Osteocyte (in vitro differentiated cells): ENCODE data around the gene MAMDC2. TPM values are rescaled to one million over a fixed set of nuclear protein-coding genes. Genes with fewer than 3 reads are reported as not detected.

Experiments
- DNase-seq: peaks from one replicate; pipeline ENCODE4 v3.0.0; 2021; ENCODE audit warnings: mixed read lengths; ENCODE audit not compliant: unreplicated experiment; ENCODE audit errors: extremely low spot score
- H3K27ac Mint-ChIP-seq: one replicate; pipeline ENCODE4 v1.8.0; 2021; ENCODE audit warnings: mild to moderate bottlenecking, mixed read lengths; ENCODE audit not compliant: unreplicated experiment
- H3K27me3 Mint-ChIP-seq: one replicate; pipeline ENCODE4 v1.8.0; 2021; ENCODE audit warnings: mixed read lengths; ENCODE audit not compliant: unreplicated experiment
- H3K36me3 Mint-ChIP-seq: one replicate; pipeline ENCODE4 v1.8.0; 2021; ENCODE audit warnings: mixed read lengths; ENCODE audit not compliant: unreplicated experiment
- H3K4me1 Mint-ChIP-seq: one replicate; pipeline ENCODE4 v1.8.0; 2021; ENCODE audit warnings: mixed read lengths; ENCODE audit not compliant: unreplicated experiment
- H3K4me3 Mint-ChIP-seq: one replicate; pipeline ENCODE4 v1.8.0; 2021; ENCODE audit warnings: mild to moderate bottlenecking, moderate library complexity, mixed read lengths; ENCODE audit not compliant: unreplicated experiment
- H3K9me3 Mint-ChIP-seq: one replicate; pipeline ENCODE4 v1.8.0; 2021; ENCODE audit warnings: mixed read lengths; ENCODE audit not compliant: unreplicated experiment
- CTCF ChIP-seq: fragments of 200-600 bp; sonication (generic); IDR thresholded peaks from 2 replicates; pipeline ENCODE4 v1.5.0; 2021; ENCODE audit warnings: antibody characterized with exemption, mild to moderate bottlenecking, moderate library complexity
- total RNA-seq: library from RNA; stranded (reverse); gene quantifications from 2 replicates; pipeline ENCODE4 v1.2.1, GENCODE V29; 2021

MAMDC2 gene
- total RNA-seq, 1 donor from 2014 or later: 11.3 TPM

- H3K4me3 Mint-ChIP-seq: no peak overlapping the region
- H3K36me3 Mint-ChIP-seq: peaks cover 28% of the 10 kb centered on the region
- H3K9me3 Mint-ChIP-seq: no peaks in the 10 kb centered on the region
- H3K27ac Mint-ChIP-seq: no peak overlapping the region
- peaks cover 1% of the 10 kb centered on the region for H3K4me1 Mint-ChIP-seq
- DNase-seq: no peak
- TF ChIP-seq CTCF: no peak
- no peaks in the 10 kb centered on the region for H3K27me3 Mint-ChIP-seq
These were observed 100.5 kb downstream of the MAMDC2 start for GRCh38 chr9:70144131-70144503.

GRCh38 chr9:70145981-70146380 lies 102.3 kb downstream of the MAMDC2 start:
- Mint-ChIP-seq H3K4me3 (no peak overlapping the region), H3K27me3 (no peaks in the 10 kb centered on the region), H3K9me3 (no peaks in the 10 kb centered on the region), H3K4me1 (peaks cover 1% of the 10 kb centered on the region), H3K36me3 (peaks cover 22% of the 10 kb centered on the region), H3K27ac (no peak overlapping the region)
- TF ChIP-seq CTCF: no peak
- no peak for DNase-seq

- Mint-ChIP-seq H3K36me3 (peaks cover 16% of the 10 kb centered on the region), H3K27me3 (no peaks in the 10 kb centered on the region), H3K9me3 (no peaks in the 10 kb centered on the region), H3K27ac (no peak overlapping the region), H3K4me1 (no peaks in the 10 kb centered on the region), H3K4me3 (no peak overlapping the region)
- TF ChIP-seq CTCF: no peak
- DNase-seq: no peak
These were observed 103.5 kb downstream of the MAMDC2 start for GRCh38 chr9:70147196-70147595.

- DNase-seq: no peak
- Mint-ChIP-seq H3K27ac (no peak overlapping the region), H3K36me3 (peaks cover 16% of the 10 kb centered on the region), H3K27me3 (no peaks in the 10 kb centered on the region), H3K9me3 (no peaks in the 10 kb centered on the region), H3K4me3 (no peak overlapping the region), H3K4me1 (no peaks in the 10 kb centered on the region)
- TF ChIP-seq CTCF: no peak
These were observed 104.0 kb downstream of the MAMDC2 start for GRCh38 chr9:70147651-70148050.

- no peak overlapping the region for H3K4me3 Mint-ChIP-seq
- H3K36me3 Mint-ChIP-seq: peaks cover 9% of the 10 kb centered on the region
- peaks cover 20% of the 10 kb centered on the region for H3K4me1 Mint-ChIP-seq
- no peak overlapping the region for H3K27ac Mint-ChIP-seq
- H3K9me3 Mint-ChIP-seq: peaks cover 5% of the 10 kb centered on the region
- no peak for DNase-seq
- no peaks in the 10 kb centered on the region for H3K27me3 Mint-ChIP-seq
- TF ChIP-seq CTCF: no peak
These were observed 108.7 kb downstream of the MAMDC2 start for GRCh38 chr9:70152350-70152749.
